Measurements from ENCODE around the gene ZER1.

ZER1 gene

GRCh38 chr9:128771745-128772519, at the start of gene ZER1:
Gene ZER1 (minus strand): TSS chr9:128771927. CDS start chr9:128755565, 16,362 bp downstream.
- peak within 1 kb of the TSS; percentile 97 for H3K4me3 ChIP-seq (ENCODE audit: low read length)
- DNase-seq (ENCODE audit: low read depth), result peak; percentile 87
- TF ChIP-seq CTCF (conservative IDR thresholded peaks at IDR 0.05; ENCODE audit: low read length), result no peak

- TF ChIP-seq CTCF (conservative IDR thresholded peaks at IDR 0.05; ENCODE audit: low read length), result no peak
- no peak for DNase-seq (ENCODE audit: low read depth)
- no peak overlapping the region for H3K4me3 ChIP-seq (ENCODE audit: low read length)
These were observed 49.2 kb upstream of the ZER1 start for GRCh38 chr9:128820665-128821583.

GRCh38 chr9:128819716-128820664, 48.3 kb upstream of the ZER1 start:
- TF ChIP-seq CTCF (conservative IDR thresholded peaks at IDR 0.05; ENCODE audit: low read length), result no peak
- H3K4me3 ChIP-seq (ENCODE audit: low read length), result peak overlapping the region; percentile 71
- DNase-seq (ENCODE audit: low read depth), result peak; percentile 49

GRCh38 chr9:128818839-128819715, 47.4 kb upstream of the ZER1 start:
- peak overlapping the region; percentile 71 for H3K4me3 ChIP-seq (ENCODE audit: low read length)
- no peak for DNase-seq (ENCODE audit: low read depth)
- TF ChIP-seq CTCF (conservative IDR thresholded peaks at IDR 0.05; ENCODE audit: low read length), result no peak

- H3K4me3 ChIP-seq (ENCODE audit: low read length), result peak within 1 kb of the TSS; percentile 71
- peak; percentile 83 for TF ChIP-seq CTCF (conservative IDR thresholded peaks at IDR 0.05; ENCODE audit: low read length)
- DNase-seq (ENCODE audit: low read depth), result peak; percentile 93
These were observed 46.5 kb upstream of the ZER1 start, which contains the start of gene ENDOG for GRCh38 chr9:128818099-128818838. Gene ENDOG (plus strand): TSS chr9:128818500. CDS start chr9:128818685, 185 bp downstream.
